ENCODE results near the gene LRP1B. TPM values are rescaled to one million over a fixed set of nuclear protein-coding genes. Genes with fewer than 3 reads are reported as not detected.

The LRP1B gene
- total RNA-seq, 1 donor from 2014 or later, result 0.25 TPM

DNA sequence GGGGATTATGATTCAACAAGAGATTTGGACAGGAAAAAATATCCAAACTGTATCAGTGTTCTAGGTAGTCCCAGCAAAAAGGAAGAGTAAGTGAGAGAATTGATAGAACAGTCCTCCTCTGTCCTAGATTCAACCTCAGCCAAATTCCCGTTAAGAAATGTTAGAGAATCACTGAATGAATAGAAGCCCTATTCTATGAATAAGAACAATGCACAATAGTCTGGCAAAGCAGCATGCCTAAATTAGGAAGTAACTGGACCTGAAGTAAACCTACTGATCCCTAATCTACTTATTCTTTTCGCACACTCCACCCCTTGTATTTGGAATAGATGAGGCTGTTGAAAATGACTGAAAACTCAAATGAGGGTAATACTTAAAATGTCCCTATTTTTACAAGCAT is 1665.5 kb downstream of the LRP1B start:
- H3K27ac Mint-ChIP-seq (ENCODE audit: unreplicated experiment), result no peak overlapping the region
- no peaks in the 10 kb centered on the region for H3K36me3 Mint-ChIP-seq (ENCODE audit: low read depth)
- H3K4me3 Mint-ChIP-seq (ENCODE audit: unreplicated experiment), result no peak overlapping the region
- no peaks in the 10 kb centered on the region for H3K9me3 Mint-ChIP-seq (ENCODE audit: low read depth)
- H3K27me3 Mint-ChIP-seq (ENCODE audit: low read depth), result no peaks in the 10 kb centered on the region
- no peaks in the 10 kb centered on the region for H3K4me1 Mint-ChIP-seq (ENCODE audit: low read depth)
- TF ChIP-seq, protein P1, sequence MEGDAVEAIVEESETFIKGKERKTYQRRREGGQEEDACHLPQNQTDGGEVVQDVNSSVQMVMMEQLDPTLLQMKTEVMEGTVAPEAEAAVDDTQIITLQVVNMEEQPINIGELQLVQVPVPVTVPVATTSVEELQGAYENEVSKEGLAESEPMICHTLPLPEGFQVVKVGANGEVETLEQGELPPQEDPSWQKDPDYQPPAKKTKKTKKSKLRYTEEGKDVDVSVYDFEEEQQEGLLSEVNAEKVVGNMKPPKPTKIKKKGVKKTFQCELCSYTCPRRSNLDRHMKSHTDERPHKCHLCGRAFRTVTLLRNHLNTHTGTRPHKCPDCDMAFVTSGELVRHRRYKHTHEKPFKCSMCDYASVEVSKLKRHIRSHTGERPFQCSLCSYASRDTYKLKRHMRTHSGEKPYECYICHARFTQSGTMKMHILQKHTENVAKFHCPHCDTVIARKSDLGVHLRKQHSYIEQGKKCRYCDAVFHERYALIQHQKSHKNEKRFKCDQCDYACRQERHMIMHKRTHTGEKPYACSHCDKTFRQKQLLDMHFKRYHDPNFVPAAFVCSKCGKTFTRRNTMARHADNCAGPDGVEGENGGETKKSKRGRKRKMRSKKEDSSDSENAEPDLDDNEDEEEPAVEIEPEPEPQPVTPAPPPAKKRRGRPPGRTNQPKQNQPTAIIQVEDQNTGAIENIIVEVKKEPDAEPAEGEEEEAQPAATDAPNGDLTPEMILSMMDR (IDR thresholded peaks at IDR 0.05), result no peak
- no peak for DNase-seq (ENCODE audit: low spot score)

DNA sequence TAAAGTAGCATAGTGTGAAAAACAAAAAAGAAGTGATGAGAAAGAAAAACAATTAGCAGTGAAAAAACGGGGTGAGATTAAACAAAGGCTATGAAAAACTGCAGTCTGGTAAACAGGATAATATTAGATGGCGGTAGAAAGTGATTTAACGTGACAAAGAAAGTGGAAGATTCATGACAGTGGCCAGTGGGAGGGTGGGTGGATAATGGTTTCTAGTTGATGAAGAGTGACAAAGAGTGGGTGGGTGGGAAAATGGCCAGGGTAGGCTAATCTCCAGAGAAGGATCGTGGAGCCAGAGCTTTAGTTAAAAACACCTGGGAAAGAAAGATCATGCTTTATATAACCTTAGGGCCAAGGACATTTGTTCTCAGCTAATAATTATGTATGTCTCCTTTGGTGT is 1667.8 kb downstream of the LRP1B start:
- DNase-seq (ENCODE audit: low spot score), result no peak
- H3K4me3 Mint-ChIP-seq (ENCODE audit: unreplicated experiment), result no peak overlapping the region
- no peaks in the 10 kb centered on the region for H3K27me3 Mint-ChIP-seq (ENCODE audit: low read depth)
- H3K36me3 Mint-ChIP-seq (ENCODE audit: low read depth), result no peaks in the 10 kb centered on the region
- H3K4me1 Mint-ChIP-seq (ENCODE audit: low read depth), result no peaks in the 10 kb centered on the region
- H3K9me3 Mint-ChIP-seq (ENCODE audit: low read depth), result no peaks in the 10 kb centered on the region
- TF ChIP-seq, protein P1 (IDR thresholded peaks at IDR 0.05), result no peak
- H3K27ac Mint-ChIP-seq (ENCODE audit: unreplicated experiment), result no peak overlapping the region

DNA sequence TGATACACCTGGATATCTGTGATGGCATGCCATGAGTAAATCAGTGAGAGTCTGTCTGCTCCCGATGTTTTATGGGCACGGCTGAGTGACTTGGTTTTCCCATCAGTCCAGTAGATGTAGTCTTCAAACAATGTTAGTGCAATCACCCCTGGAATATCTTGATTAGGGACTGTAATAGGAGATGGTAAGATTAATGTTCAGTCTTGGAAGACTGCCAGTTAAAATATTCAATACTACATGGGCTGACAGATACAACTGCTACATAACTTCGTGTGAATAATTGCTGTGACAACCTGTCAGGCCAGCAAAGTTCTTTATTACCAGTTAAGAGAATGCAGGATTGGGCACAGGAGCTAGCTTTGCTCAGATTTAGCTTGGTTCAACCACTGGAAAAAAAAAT is 1673.3 kb downstream of the LRP1B start:
- Mint-ChIP-seq H3K36me3 (ENCODE audit: low read depth) (no peaks in the 10 kb centered on the region), H3K27ac (ENCODE audit: unreplicated experiment) (no peak overlapping the region), H3K27me3 (ENCODE audit: low read depth) (no peaks in the 10 kb centered on the region), H3K4me3 (ENCODE audit: unreplicated experiment) (no peak overlapping the region), H3K4me1 (ENCODE audit: low read depth) (peaks cover 11% of the 10 kb centered on the region), H3K9me3 (ENCODE audit: low read depth) (no peaks in the 10 kb centered on the region)
- TF ChIP-seq, protein P1 (IDR thresholded peaks at IDR 0.05), result no peak
- no peak for DNase-seq (ENCODE audit: low spot score)

DNA sequence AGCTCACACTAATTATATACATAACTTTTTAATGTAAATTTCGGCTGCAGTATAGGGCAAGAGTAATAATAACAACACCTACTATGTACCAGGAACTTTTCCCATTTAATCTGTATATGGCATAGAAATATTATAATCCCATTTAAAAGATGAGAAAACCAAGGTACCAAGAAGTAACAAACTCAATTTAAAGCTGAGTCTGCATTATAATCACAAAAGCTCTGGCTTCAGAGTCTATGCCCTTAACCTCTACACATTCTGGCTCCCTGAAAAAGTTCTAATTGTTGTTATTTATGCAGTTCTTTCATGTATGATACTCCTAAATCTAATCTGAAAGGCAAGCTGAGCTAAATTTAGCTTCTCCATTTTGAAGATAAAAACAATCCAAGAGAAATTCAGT is 1675.5 kb downstream of the LRP1B start:
- no peaks in the 10 kb centered on the region for H3K36me3 Mint-ChIP-seq (ENCODE audit: low read depth)

DNA sequence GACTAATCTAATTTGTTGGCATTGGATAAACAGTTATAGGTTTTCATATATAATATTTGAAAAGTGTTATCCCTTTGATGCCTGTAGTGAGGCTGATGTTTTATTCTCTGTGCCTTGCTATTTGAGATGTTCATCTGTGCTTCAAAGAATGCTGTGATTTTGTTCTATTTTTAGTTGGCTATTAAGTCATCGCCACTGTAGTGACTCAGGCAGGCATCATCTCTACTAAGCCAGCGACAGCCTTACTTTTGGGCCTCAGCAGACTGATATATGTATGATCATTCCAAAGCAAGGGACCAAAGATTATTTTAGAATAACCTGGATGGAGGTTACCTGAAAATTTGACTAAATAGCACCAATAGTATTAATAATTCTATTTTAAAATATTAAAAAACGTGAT is 1676.1 kb downstream of the LRP1B start:
- DNase-seq (ENCODE audit: low spot score), result no peak
- no peaks in the 10 kb centered on the region for H3K36me3 Mint-ChIP-seq (ENCODE audit: low read depth)
- no peaks in the 10 kb centered on the region for H3K27me3 Mint-ChIP-seq (ENCODE audit: low read depth)
- H3K27ac Mint-ChIP-seq (ENCODE audit: unreplicated experiment), result no peak overlapping the region
- H3K9me3 Mint-ChIP-seq (ENCODE audit: low read depth), result no peaks in the 10 kb centered on the region
- H3K4me1 Mint-ChIP-seq (ENCODE audit: low read depth), result peaks cover 11% of the 10 kb centered on the region
- TF ChIP-seq, protein P1 (IDR thresholded peaks at IDR 0.05), result no peak
- no peak overlapping the region for H3K4me3 Mint-ChIP-seq (ENCODE audit: unreplicated experiment)

More for the DNA sequence above, 1675.5 kb downstream of the LRP1B start:
- H3K9me3 Mint-ChIP-seq (ENCODE audit: low read depth), result no peaks in the 10 kb centered on the region
- no peak for DNase-seq (ENCODE audit: low spot score)
- no peak overlapping the region for H3K27ac Mint-ChIP-seq (ENCODE audit: unreplicated experiment)
- peaks cover 11% of the 10 kb centered on the region for H3K4me1 Mint-ChIP-seq (ENCODE audit: low read depth)
- TF ChIP-seq, protein P1 (IDR thresholded peaks at IDR 0.05), result no peak
- no peak overlapping the region for H3K4me3 Mint-ChIP-seq (ENCODE audit: unreplicated experiment)
- H3K27me3 Mint-ChIP-seq (ENCODE audit: low read depth), result no peaks in the 10 kb centered on the region
